ENCODE data around the gene DOCK4. TPM values are rescaled to one million over a fixed set of nuclear protein-coding genes. Genes with fewer than 3 reads are reported as not detected.

DOCK4 gene
- polyA plus RNA-seq, 2 of the 4 experiments (the other 2 are of a cell fraction), result 13.7 to 15.7 TPM

GRCh38 chr7:111827863-111828504 lies 378.2 kb downstream of the DOCK4 start (continued):
- TF ChIP-seq MYC (IDR thresholded peaks at IDR 0.05; ENCODE audit: borderline replicate concordance, low read length) (no peak), NR3C1 (IDR thresholded peaks at IDR 0.05) (no peak)

GRCh38 chr7:111825046-111825445 lies 381.2 kb downstream of the DOCK4 start:
- FAIRE-seq (no peak), ATAC-seq (no peak), DNase-seq (ENCODE audit: low read depth in 1 of 2, low spot score in 1 of 2) (no peak)
- TF ChIP-seq BCL3 (IDR thresholded peaks at IDR 0.05) (no peak), HMGXB4 (CRISPR knock-in tag; IDR thresholded peaks at IDR 0.05; ENCODE audit: borderline replicate concordance) (no peak)
- 82% methylated on average over 2 of the region's 2 CpGs for WGBS (ENCODE audit: missing lambda C conversion rate)
- ChIA-PET POLR2A (no interaction called here), CTCF (no interaction called here)
- no peak overlapping the region for H3K27ac ChIP-seq
- H3K4me3 ChIP-seq, result no peak overlapping the region
- H3K9me3 ChIP-seq, result no peaks in the 10 kb centered on the region
- H3K4me1 ChIP-seq, result no peaks in the 10 kb centered on the region
- no peak overlapping the region for H3K4me2 ChIP-seq

GRCh38 chr7:111823826-111824225 lies 382.4 kb downstream of the DOCK4 start:
- no peak for TF ChIP-seq NFE2L2 (conservative IDR thresholded peaks at IDR 0.05; ENCODE audit: low read length)
- no peak for TF ChIP-seq EP300 (IDR thresholded peaks at IDR 0.05)
- TF ChIP-seq RNF2 (IDR thresholded peaks at IDR 0.05; ENCODE audit: borderline replicate concordance, low read depth), result no peak
- TF ChIP-seq KDM1A (IDR thresholded peaks at IDR 0.05; ENCODE audit: low read depth), result no peak
- no peak for TF ChIP-seq CEBPB (IDR thresholded peaks at IDR 0.05)
- DNase-seq (ENCODE audit: low read depth in 1 of 2, low spot score in 1 of 2), result no peak
- Histone ChIP-seq H3K4me3 (no peak overlapping the region), H3K9me3 (no peaks in the 10 kb centered on the region), H3K4me1 (no peaks in the 10 kb centered on the region), H3K4me2 (no peak overlapping the region), H3K27ac (no peak overlapping the region)
- POLR2A ChIA-PET, result no interaction called here
- no peak for ATAC-seq
- WGBS (ENCODE audit: missing lambda C conversion rate), result 89% methylated on average over 4 of the region's 4 CpGs
- CTCF ChIA-PET, result interaction anchor here (1.3 to 1.4 kb wide), 2 partner anchors 31 to 61 kb away, joined by 4 to 6 read pairs; no protein-coding TSS in a partner anchor
- peak; percentile 7 for FAIRE-seq

- CTCF ChIA-PET, result interaction anchor here (0.7 kb wide), 1 partner anchor 23 kb away, joined by 3 read pairs; no protein-coding TSS in a partner anchor
- TF ChIP-seq HOXB5 (CRISPR knock-in tag; IDR thresholded peaks at IDR 0.05) (no peak), HEYL (CRISPR knock-in tag; IDR thresholded peaks at IDR 0.05) (no peak), MAFK (IDR thresholded peaks at IDR 0.05; ENCODE audit: partially characterized antibody) (no peak), MAZ (IDR thresholded peaks at IDR 0.05; ENCODE audit: borderline replicate concordance, low read depth, low read length) (no peak), BHLHE40 (IDR thresholded peaks at IDR 0.05; ENCODE audit: low read depth, low read length) (no peak), RAD21 (conservative IDR thresholded peaks at IDR 0.05 in 1 of 2, IDR thresholded peaks at IDR 0.05 in 1 of 2) (no peak), BCL3 (IDR thresholded peaks at IDR 0.05) (no peak), ZSCAN20 (CRISPR knock-in tag; IDR thresholded peaks at IDR 0.05) (no peak), HMGXB4 (CRISPR knock-in tag; IDR thresholded peaks at IDR 0.05; ENCODE audit: borderline replicate concordance) (no peak)
- TF ChIP-seq, protein P1, sequence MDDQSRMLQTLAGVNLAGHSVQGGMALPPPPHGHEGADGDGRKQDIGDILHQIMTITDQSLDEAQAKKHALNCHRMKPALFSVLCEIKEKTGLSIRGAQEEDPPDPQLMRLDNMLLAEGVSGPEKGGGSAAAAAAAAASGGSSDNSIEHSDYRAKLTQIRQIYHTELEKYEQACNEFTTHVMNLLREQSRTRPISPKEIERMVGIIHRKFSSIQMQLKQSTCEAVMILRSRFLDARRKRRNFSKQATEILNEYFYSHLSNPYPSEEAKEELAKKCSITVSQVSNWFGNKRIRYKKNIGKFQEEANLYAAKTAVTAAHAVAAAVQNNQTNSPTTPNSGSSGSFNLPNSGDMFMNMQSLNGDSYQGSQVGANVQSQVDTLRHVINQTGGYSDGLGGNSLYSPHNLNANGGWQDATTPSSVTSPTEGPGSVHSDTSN (IDR thresholded peaks at IDR 0.05), result no peak
- TF ChIP-seq, protein P2, sequence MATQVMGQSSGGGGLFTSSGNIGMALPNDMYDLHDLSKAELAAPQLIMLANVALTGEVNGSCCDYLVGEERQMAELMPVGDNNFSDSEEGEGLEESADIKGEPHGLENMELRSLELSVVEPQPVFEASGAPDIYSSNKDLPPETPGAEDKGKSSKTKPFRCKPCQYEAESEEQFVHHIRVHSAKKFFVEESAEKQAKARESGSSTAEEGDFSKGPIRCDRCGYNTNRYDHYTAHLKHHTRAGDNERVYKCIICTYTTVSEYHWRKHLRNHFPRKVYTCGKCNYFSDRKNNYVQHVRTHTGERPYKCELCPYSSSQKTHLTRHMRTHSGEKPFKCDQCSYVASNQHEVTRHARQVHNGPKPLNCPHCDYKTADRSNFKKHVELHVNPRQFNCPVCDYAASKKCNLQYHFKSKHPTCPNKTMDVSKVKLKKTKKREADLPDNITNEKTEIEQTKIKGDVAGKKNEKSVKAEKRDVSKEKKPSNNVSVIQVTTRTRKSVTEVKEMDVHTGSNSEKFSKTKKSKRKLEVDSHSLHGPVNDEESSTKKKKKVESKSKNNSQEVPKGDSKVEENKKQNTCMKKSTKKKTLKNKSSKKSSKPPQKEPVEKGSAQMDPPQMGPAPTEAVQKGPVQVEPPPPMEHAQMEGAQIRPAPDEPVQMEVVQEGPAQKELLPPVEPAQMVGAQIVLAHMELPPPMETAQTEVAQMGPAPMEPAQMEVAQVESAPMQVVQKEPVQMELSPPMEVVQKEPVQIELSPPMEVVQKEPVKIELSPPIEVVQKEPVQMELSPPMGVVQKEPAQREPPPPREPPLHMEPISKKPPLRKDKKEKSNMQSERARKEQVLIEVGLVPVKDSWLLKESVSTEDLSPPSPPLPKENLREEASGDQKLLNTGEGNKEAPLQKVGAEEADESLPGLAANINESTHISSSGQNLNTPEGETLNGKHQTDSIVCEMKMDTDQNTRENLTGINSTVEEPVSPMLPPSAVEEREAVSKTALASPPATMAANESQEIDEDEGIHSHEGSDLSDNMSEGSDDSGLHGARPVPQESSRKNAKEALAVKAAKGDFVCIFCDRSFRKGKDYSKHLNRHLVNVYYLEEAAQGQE (IDR thresholded peaks at IDR 0.05), result no peak
Measured at GRCh38 chr7:111821046-111821445, 385.2 kb downstream of the DOCK4 start.

More at GRCh38 chr7:111821046-111821445, 385.2 kb downstream of the DOCK4 start:
- 80% methylated on average over 4 of the region's 4 CpGs for WGBS (ENCODE audit: missing lambda C conversion rate)
- POLR2A ChIA-PET, result no interaction called here
- Histone ChIP-seq H3K9me3 (no peaks in the 10 kb centered on the region), H3K4me3 (no peak overlapping the region), H3K27ac (no peak overlapping the region), H3K4me2 (no peak overlapping the region), H3K4me1 (no peaks in the 10 kb centered on the region)
- DNase-seq (ENCODE audit: low read depth in 1 of 2, low spot score in 1 of 2) (no peak), ATAC-seq (no peak), FAIRE-seq (no peak)
